ENCODE data around the gene KIAA0825. TPM values are rescaled to one million over a fixed set of nuclear protein-coding genes. Genes with fewer than 3 reads are reported as not detected.
"Not testable (repeated sequence)": the region's sequence is repeated elsewhere in the genome, so short reads cannot be mapped to it uniquely, and the experiment has no call there.

The KIAA0825 gene
- total RNA-seq, 1 donor, result 9.5 TPM

DNA sequence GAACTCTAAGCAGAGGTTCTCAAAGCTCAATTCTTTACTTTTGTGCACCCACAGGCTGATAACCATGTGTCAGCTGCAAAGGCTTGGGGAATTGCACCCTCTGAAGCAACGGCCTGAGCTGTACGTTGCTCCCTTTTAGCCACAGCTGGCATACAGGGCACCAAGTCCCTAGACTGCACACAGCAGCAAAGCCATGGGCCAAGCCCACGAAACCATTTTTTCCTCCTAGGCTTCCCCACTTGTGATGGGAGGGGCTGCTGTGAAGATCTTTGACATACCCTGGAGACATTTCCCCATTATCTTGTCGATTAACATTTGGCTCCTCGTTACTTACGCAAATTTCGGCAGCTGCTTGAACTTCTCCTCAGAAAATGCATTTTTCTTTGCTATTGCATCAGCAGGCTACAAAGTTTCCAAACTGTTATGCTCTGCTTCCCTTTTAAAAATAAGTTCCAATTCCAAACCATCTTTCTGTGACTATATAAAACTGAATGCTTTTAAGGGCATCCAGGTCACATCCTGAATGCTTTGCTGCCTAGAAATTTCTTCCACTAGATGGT, 23.0 kb downstream of the KIAA0825 start:
- DNase-seq (ENCODE audit: low read depth), result no peak
- no peak overlapping the region for H3K4me3 ChIP-seq (ENCODE audit: low read depth, low read length)
- TF ChIP-seq, protein P1, sequence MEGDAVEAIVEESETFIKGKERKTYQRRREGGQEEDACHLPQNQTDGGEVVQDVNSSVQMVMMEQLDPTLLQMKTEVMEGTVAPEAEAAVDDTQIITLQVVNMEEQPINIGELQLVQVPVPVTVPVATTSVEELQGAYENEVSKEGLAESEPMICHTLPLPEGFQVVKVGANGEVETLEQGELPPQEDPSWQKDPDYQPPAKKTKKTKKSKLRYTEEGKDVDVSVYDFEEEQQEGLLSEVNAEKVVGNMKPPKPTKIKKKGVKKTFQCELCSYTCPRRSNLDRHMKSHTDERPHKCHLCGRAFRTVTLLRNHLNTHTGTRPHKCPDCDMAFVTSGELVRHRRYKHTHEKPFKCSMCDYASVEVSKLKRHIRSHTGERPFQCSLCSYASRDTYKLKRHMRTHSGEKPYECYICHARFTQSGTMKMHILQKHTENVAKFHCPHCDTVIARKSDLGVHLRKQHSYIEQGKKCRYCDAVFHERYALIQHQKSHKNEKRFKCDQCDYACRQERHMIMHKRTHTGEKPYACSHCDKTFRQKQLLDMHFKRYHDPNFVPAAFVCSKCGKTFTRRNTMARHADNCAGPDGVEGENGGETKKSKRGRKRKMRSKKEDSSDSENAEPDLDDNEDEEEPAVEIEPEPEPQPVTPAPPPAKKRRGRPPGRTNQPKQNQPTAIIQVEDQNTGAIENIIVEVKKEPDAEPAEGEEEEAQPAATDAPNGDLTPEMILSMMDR (IDR thresholded peaks at IDR 0.05; ENCODE audit: insufficient read depth, low read depth, low read length), result no peak

DNA sequence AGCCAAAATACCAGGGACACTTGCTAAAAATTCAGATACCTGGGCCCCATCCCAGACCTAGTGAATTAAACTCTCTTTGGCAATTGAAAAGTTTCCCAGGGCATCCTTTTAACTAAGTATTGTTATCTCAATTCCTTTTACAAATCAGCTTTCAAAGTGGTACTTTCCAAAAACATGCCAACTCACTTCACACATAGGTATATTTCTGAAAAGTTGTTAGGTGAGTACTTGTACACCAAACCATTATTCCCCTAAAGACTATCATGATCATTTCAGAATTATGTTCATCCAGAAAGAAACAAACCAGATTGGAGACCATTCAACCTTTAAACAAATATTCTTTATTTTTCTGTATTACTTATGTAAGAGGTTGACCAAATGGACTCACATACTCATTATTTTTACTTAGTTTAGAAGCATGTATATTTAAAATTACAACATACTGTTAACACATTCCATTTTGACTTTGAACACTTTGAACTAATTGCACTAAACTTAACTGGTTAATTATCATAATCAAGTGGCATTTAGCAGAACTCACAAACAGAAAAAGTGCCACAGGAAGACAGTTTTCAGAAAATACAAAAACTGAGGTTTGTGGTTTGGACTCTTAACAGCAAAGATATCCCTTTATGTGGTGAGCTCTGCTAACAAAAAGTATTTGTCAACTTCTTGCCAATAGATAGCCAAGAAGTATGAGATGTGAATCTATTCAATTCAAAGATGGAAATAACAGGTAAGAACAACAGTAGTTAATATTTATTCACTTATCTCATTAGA, 40.7 kb downstream of the KIAA0825 start:
- H3K4me3 ChIP-seq (ENCODE audit: low read depth, low read length), result no peak overlapping the region
- DNase-seq (ENCODE audit: low read depth), result no peak
- TF ChIP-seq, protein P1 (IDR thresholded peaks at IDR 0.05; ENCODE audit: insufficient read depth, low read depth, low read length), result no peak

DNA sequence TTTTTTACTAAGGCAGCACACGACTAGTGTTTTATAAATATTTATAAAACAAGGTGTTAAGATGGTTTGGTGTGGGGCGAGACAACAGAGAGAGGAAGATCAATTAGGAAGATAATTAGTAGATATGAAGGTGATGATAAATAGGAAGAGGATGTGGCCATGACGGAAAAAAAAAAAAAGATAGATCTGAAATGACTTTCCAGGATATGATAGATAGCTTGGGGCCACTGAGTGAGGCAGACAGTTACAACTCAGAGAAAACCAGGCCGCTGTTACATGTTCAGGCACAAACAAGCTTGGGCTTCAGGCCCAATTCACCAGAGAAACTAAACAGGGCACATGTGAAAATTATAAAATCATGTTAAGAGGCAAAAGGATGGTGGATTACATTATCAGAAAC, 43.2 kb downstream of the KIAA0825 start:
- no peak for DNase-seq (ENCODE audit: low read depth)
- TF ChIP-seq, protein P1 (IDR thresholded peaks at IDR 0.05; ENCODE audit: insufficient read depth, low read depth, low read length), result no peak
- H3K4me3 ChIP-seq (ENCODE audit: low read depth, low read length), result no peak overlapping the region

DNA sequence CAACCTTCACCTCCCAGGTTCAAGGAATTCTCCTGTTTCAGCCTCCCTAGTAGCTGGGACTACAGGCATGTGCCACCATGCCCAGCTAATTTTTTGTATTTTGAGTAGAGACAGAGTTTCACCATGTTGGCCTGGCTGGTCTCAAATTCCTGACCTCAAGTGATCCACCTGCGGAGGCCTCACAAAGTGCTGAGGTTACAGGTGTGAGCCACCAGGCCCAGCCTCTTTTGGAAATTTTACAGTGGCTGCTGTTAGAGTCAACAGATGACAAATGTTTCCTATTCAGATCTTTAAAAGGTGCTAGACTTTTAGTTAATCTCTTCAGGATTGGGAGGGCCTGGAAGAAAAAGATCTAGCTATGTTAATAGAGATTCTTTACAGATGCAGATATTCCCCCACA, 45.1 kb downstream of the KIAA0825 start:
- not testable (repeated sequence) for H3K4me3 ChIP-seq (ENCODE audit: low read depth, low read length); DNase-seq (ENCODE audit: low read depth)

DNA sequence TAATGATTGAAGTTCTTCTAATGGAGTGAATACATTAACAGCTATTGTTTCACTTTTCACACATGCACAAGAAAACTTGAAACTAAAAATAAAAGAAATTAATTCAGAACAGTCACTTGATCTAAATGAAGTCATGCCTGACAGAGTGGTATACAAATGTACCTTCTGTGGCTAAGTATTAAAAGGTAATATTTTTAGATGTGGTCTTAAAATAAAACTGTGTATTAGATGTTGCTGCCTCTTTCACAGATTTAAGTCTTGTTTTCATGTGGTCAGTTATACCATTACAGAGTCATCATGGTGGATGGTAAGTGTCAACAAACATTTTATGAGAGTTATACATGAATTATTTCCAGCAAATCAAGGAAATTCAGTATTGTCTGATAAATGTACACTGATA, 47.0 kb downstream of the KIAA0825 start:
- no peak overlapping the region for H3K4me3 ChIP-seq (ENCODE audit: low read depth, low read length)
- TF ChIP-seq, protein P1 (IDR thresholded peaks at IDR 0.05; ENCODE audit: insufficient read depth, low read depth, low read length), result no peak
- DNase-seq (ENCODE audit: low read depth), result no peak

DNA sequence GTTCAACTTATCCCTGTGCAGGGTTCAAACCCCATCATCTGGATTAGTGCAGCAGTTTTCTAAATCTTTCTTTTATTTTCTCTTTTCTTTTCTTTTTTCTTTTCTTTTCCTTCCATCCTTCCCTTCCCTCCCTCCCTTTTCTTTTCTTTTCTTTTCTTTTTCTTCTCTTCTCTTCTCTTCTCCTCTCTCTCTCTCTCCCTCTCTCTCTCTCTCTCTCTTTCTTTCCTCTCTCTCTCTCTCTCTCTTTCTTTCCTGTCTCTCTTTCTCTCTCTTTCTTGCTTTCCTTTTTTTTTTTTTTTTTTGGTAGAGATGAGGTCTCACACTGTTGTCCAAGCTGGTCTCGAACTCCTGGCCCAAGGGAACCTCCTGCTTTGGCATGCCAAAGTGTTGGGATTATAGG, 53.6 kb downstream of the KIAA0825 start:
- H3K4me3 ChIP-seq (ENCODE audit: low read depth, low read length), result no peak overlapping the region
- TF ChIP-seq, protein P1 (IDR thresholded peaks at IDR 0.05; ENCODE audit: insufficient read depth, low read depth, low read length), result no peak
- DNase-seq (ENCODE audit: low read depth), result no peak

DNA sequence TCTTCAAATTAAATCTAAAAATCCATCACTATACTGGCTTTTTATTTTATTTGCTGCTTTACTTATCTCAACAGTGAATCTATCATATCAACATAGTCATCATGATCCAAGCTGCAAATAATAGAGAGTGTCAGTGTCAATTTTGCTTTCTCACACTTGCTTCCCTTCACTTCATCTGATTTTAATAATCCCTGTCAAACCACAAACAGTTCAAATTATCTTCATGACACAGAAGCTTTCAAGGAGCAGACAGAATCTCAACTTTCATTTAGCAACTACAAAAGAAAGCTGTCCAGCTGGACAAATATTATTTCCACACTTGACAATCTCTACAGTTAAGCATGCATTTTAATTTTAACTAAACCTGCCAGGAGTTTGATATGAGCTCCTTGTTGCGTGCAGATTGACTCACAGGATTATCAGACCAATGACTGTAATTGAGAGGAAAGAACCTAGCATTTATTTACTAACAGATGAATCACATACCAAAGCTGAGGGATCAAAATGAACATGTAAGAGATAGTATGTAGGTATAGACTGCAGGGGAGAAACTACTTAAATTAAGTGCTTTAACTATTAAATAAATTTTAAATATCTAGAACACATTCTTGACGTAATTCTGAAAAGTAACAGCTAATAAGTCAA, 56.0 kb downstream of the KIAA0825 start:
- H3K4me3 ChIP-seq (ENCODE audit: low read depth, low read length), result no peak overlapping the region
- no peak for DNase-seq (ENCODE audit: low read depth)
- TF ChIP-seq, protein P1 (IDR thresholded peaks at IDR 0.05; ENCODE audit: insufficient read depth, low read depth, low read length), result no peak

All from fibroblast of villous mesenchyme (primary cell).